Bronchial epithelial cell (primary cell): ENCODE measurements around the gene MSANTD1. TPM values are rescaled to one million over a fixed set of nuclear protein-coding genes. Genes with fewer than 3 reads are reported as not detected.

ENCODE experiments used
- DNase-seq: peaks from one replicate; pipeline ENCODE4 v3.0.0-alpha.2; 2010; ENCODE audit warnings: low read depth
- FAIRE-seq: peaks from 2 replicates; lab custom pipeline; 2011; peaks lifted over from hg19 to GRCh38; lab: Jason Lieb, UNC
- H3K27me3 ChIP-seq: 2 replicates; pipeline ENCODE4 v1.5.1; 2011; ENCODE audit warnings: low read length; ENCODE audit not compliant: control insufficient read depth, insufficient read depth
- H3K36me3 ChIP-seq: 2 replicates; pipeline ENCODE4 v1.5.1; 2011; ENCODE audit warnings: low read length; ENCODE audit not compliant: control insufficient read depth, insufficient read depth
- H3K4me3 ChIP-seq: 2 replicates; pipeline ENCODE4 v1.5.1; 2011; ENCODE audit warnings: mild to moderate bottlenecking, low read depth, low read length, control low read depth
- total RNA-seq: library from RNA; depleted of rRNA; stranded (reverse); fragments of >200 nt; gene quantifications from 2 replicates; pipeline ENCODE4 v1.2.1, GENCODE V29; 2014
- TF ChIP-seq, protein P1 (sequence below): IDR thresholded peaks from 2 replicates; pipeline ENCODE4 v1.5.1; 2011; ENCODE audit warnings: mild to moderate bottlenecking, moderate library complexity, low read length, control low read depth, inconsistent platforms; ENCODE audit not compliant: insufficient read depth, severe bottlenecking

The MSANTD1 gene
- total RNA-seq, 1 donor from 2014 or later, result 0.26 TPM

DNA sequence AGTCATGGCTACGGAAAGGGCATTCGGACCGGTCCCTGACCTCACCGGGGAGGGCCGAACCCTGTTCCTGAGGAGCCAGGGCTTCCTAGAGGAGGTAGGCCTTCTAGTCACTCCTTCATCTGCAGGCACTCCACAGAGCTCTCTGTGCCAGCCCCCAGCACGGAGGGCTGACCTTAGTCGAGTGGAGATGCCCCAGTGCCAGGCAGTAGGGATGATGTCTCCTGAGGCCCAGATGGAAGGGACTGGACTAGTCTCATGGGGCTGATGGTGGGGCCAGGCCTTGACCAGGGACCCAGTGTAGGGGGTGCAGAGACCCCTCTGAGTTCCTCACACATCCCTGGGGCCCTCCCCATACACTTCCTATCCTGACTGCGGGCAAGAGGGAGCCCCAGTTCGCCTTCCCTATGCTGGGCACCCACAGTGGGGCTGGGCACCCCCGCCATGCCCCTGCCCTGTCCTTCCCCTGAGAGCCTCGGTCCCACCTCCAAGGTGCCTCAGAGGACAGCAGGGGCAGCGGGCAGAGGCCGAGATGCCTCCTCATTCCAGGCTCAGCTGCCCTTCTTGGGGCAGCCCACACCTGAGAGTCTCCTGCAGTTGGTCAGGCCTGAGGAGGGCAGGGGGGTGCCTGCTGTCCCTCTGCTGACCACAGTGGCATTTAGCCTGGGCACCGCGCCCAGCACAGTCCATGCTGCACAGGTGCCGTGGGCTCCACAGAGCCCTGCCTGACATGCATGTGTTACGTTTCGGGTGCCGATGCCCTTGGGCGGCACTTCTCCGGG, 1.4 kb upstream of the MSANTD1 start:
- TF ChIP-seq, protein P1, sequence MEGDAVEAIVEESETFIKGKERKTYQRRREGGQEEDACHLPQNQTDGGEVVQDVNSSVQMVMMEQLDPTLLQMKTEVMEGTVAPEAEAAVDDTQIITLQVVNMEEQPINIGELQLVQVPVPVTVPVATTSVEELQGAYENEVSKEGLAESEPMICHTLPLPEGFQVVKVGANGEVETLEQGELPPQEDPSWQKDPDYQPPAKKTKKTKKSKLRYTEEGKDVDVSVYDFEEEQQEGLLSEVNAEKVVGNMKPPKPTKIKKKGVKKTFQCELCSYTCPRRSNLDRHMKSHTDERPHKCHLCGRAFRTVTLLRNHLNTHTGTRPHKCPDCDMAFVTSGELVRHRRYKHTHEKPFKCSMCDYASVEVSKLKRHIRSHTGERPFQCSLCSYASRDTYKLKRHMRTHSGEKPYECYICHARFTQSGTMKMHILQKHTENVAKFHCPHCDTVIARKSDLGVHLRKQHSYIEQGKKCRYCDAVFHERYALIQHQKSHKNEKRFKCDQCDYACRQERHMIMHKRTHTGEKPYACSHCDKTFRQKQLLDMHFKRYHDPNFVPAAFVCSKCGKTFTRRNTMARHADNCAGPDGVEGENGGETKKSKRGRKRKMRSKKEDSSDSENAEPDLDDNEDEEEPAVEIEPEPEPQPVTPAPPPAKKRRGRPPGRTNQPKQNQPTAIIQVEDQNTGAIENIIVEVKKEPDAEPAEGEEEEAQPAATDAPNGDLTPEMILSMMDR, result no peak
- DNase-seq, result no peak
- no peak for FAIRE-seq
- Histone ChIP-seq H3K27me3 (no peaks in the 10 kb centered on the region), H3K36me3 (no peaks in the 10 kb centered on the region), H3K4me3 (no peak overlapping the region)

- DNase-seq (no peak), FAIRE-seq (no peak)
- no peaks in the 10 kb centered on the region for H3K36me3 ChIP-seq
- H3K4me3 ChIP-seq, result no peak overlapping the region
- TF ChIP-seq, protein P1, result no peak
- no peaks in the 10 kb centered on the region for H3K27me3 ChIP-seq
Observed at GRCh38 chr4:3248178-3248480, 830 bp upstream of the MSANTD1 start.

DNA sequence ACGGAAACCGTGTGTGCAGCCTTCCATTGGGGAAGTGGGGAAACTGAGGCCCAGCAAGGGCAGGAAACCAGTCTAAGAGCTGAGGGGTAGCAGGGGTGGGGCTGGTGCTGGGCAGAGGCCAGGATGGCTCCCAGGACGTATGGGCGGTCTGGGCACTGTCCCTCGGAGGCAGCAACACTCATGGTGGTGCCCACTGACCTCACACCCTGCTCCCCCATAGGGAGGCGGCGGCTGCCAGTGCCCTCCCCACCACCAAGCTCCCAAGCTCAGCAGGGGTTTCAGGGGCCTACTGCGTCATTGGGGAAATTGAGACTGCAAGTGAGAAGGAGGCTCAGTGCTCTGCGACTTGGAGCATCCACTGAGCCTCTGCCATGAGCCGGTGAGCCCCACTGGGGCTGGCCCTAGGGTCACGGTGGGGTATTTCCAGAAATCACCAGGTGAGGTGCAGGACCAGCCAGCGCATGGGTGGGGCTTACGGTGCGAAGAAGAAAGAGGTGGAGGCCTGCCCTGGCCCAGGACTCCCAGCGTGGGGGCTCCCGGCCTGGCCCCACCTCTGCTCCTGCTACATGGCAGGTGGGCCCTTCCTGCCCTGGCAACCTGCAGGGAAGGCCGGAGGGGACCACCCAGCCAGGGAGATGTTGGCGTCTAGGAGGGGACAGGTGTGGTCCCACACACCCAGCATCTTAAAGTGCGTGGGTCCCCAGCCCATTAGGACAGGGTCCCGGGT, 915 bp downstream of the MSANTD1 start:
- FAIRE-seq, result no peak
- TF ChIP-seq, protein P1, result no peak
- no peaks in the 10 kb centered on the region for H3K27me3 ChIP-seq
- no peak overlapping the region for H3K4me3 ChIP-seq
- H3K36me3 ChIP-seq, result no peaks in the 10 kb centered on the region
- DNase-seq, result no peak

- H3K36me3 ChIP-seq, result no peaks in the 10 kb centered on the region
- FAIRE-seq, result no peak
- no peak for DNase-seq
- no peaks in the 10 kb centered on the region for H3K27me3 ChIP-seq
- no peak overlapping the region for H3K4me3 ChIP-seq
- TF ChIP-seq, protein P1, result no peak
Observed at GRCh38 chr4:3250438-3250955, 1.5 kb downstream of the MSANTD1 start.

- H3K27me3 ChIP-seq, result peaks cover 1% of the 10 kb centered on the region
- TF ChIP-seq, protein P1, result no peak
- DNase-seq (no peak), FAIRE-seq (no peak)
- H3K4me3 ChIP-seq, result no peak overlapping the region
- no peaks in the 10 kb centered on the region for H3K36me3 ChIP-seq
Observed at GRCh38 chr4:3250956-3251690, 2.2 kb downstream of the MSANTD1 start.
